ENCODE results near the gene RBBP9. TPM values are rescaled to one million over a fixed set of nuclear protein-coding genes. Genes with fewer than 3 reads are reported as not detected.

The RBBP9 gene
- 12.0 and 12.8 TPM in 2 replicates for total RNA-seq

GRCh38 chr20:18496740-18497592 lies at the start of gene RBBP9:
RBBP9 (minus strand) TSS chr20:18497225; CDS start chr20:18497167, 58 bp downstream.

DNA sequence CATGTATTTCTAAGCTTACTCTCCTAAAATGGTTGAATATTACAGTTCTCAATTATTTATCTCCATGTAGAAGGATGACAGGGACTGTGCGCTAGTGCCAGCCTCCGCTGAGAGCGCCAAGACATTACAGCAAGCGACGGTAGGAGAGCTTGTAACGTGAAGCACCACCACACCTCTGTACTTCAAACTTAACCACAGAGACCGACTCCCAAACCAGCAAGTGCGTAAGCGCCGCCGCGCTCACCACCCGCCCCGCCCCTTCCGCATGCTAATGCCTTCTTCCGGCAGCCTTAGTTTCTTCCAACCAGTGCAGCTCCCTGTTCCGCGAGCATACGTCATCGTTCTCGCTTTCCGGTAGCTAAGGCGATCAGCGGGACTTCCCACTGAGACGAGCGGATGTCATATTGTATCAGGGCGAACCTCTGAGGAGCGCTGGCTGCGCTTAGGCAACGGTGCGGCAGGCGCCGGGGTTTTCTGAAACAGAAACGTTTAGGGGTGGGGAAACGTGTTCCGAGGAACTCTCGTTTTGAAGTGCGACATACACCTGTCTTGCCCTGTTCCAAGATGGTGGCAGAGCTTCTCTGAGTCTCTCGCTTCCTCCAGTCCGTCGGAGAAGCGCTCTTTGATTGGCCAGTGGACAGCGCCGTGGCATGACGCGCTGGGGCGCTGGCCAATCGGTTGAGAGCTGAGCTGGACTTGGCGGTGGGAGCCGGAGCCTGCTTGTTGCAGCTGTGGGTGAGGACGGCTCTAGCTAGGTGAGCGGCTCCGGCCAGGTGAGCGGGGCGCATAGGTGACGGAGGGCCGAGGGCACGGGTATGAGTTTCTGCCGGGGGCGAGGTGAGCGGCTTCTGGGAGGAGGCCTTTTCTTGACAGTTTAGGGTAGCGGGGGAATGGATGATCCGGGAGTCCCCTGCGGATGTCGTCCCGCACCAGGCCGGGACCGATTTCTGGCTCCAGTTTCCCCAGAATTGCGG lies 10.5 kb upstream of the RBBP9 start, which contains the start of gene SEC23B:
Gene SEC23B, plus strand, starts transcription at position 723 of the 974 bp plus-strand sequence. CDS start 2,896 bp downstream, outside the sequence.

GRCh38 chr20:18466894-18467730 lies 29.9 kb downstream of the RBBP9 start, which contains the start of the genes DZANK1 and POLR3F:
DZANK1 (minus strand) TSS chr20:18467030; CDS start chr20:18465358, 1,672 bp downstream.
POLR3F (plus strand) TSS chr20:18467390; CDS start chr20:18467507, 117 bp downstream.

Other genes with a start within 250 kb of the RBBP9 start
- gene ZNF133, start 208.7 kb downstream of the RBBP9 start, total RNA-seq, result 14.3 and 20.8 TPM in 2 replicates
- gene DZANK1, start 30.2 kb downstream of the RBBP9 start, total RNA-seq, result 0.46 and 0.65 TPM in 2 replicates
- gene POLR3F, start 29.8 kb downstream of the RBBP9 start, total RNA-seq, result 11.6 and 14.0 TPM in 2 replicates
- gene SEC23B, start 10.7 kb upstream of the RBBP9 start, total RNA-seq, result 41.9 and 43.9 TPM in 2 replicates
- gene SMIM26, start 70.2 kb upstream of the RBBP9 start, total RNA-seq, result 109 and 115 TPM in 2 replicates
- 104 and 117 TPM in 2 replicates for gene DTD1, start 90.8 kb upstream of the RBBP9 start, total RNA-seq

All from epithelial cell of umbilical artery (primary cell).